Lower lobe of right lung (tissue), 2 donors: ENCODE data around the gene DUSP10. TPM values are rescaled to one million over a fixed set of nuclear protein-coding genes. Genes with fewer than 3 reads are reported as not detected.

Experiments
- ATAC-seq, 2 donors: fragments of 200-7000 bp; cut with Tn5 transposase; one replicate each; pipeline ENCODE4 v1.9.1; 2020 to 2022; ENCODE audit warnings: mild to moderate bottlenecking in 2 of 2, moderate library complexity in 2 of 2
- DNase-seq: peaks from one replicate; pipeline ENCODE4 v3.0.0-alpha.2; 2020
- H3K27ac ChIP-seq: fragments of 200-600 bp; one replicate; pipeline ENCODE4 v1.8.0; 2022
- H3K27me3 ChIP-seq: fragments of 200-600 bp; one replicate; pipeline ENCODE4 v1.8.0; 2022; ENCODE audit warnings: low read depth
- H3K36me3 ChIP-seq: fragments of 200-600 bp; one replicate; pipeline ENCODE4 v1.8.0; 2022; ENCODE audit warnings: mild to moderate bottlenecking
- H3K4me1 ChIP-seq: fragments of 200-600 bp; one replicate; pipeline ENCODE4 v1.8.0; 2022
- H3K4me3 ChIP-seq: fragments of 200-600 bp; one replicate; pipeline ENCODE4 v1.8.0; 2022; ENCODE audit warnings: mild to moderate bottlenecking
- H3K9me3 ChIP-seq: fragments of 200-600 bp; one replicate; pipeline ENCODE4 v1.8.0; 2022
- CTCF ChIP-seq: fragments of 200-600 bp; IDR thresholded peaks from one replicate; pipeline ENCODE4 v1.8.0; 2022; ENCODE audit warnings: antibody characterized with exemption, mild to moderate bottlenecking
- intact Hi-C: fragments of 100-400 bp; cut with DNase I; formaldehyde crosslinking; loops from one replicate; pipeline ENCODE4 v1.11.0; 2022
- total RNA-seq: library from RNA; stranded (reverse); fragmentation: NEBNext Ultra II Directional; extraction: Animal tissue kit (Norgen Biotek cat#: 25700); gene quantifications from one replicate; pipeline ENCODE4 v1.2.1, GENCODE V29; 2021
- donor health status: DM: no; HTN: yes; CAD: no; lungs with severe emphysema.

Gene DUSP10
- total RNA-seq, 1 donor from 2014 or later, result 8.7 TPM

GRCh38 chr1:221693087-221693486, 48.8 kb downstream of the DUSP10 start:
- Histone ChIP-seq H3K9me3 (peaks cover 5% of the 10 kb centered on the region), H3K4me1 (no peaks in the 10 kb centered on the region), H3K27me3 (no peaks in the 10 kb centered on the region), H3K27ac (no peak overlapping the region), H3K36me3 (no peaks in the 10 kb centered on the region), H3K4me3 (no peak overlapping the region)
- no peak for DNase-seq
- TF ChIP-seq CTCF, result no peak
- ATAC-seq, result no peak
- intact Hi-C loops, result no loop called here

GRCh38 chr1:221692643-221693042, 49.2 kb downstream of the DUSP10 start:
- ATAC-seq, result no peak
- H3K4me1 ChIP-seq, result no peaks in the 10 kb centered on the region
- TF ChIP-seq CTCF, result no peak
- DNase-seq, result no peak
- H3K27me3 ChIP-seq, result no peaks in the 10 kb centered on the region
- no peak overlapping the region for H3K27ac ChIP-seq
- peaks cover 5% of the 10 kb centered on the region for H3K9me3 ChIP-seq
- intact Hi-C loops, result no loop called here
- H3K4me3 ChIP-seq, result no peak overlapping the region
- H3K36me3 ChIP-seq, result no peaks in the 10 kb centered on the region

GRCh38 chr1:221691261-221691660, 50.6 kb downstream of the DUSP10 start:
- no peaks in the 10 kb centered on the region for H3K4me1 ChIP-seq
- H3K27me3 ChIP-seq, result no peaks in the 10 kb centered on the region
- DNase-seq (no peak), ATAC-seq (no peak)
- H3K9me3 ChIP-seq, result peaks cover 5% of the 10 kb centered on the region
- no peak for TF ChIP-seq CTCF
- H3K27ac ChIP-seq, result no peak overlapping the region
- intact Hi-C loops, result no loop called here
- no peak overlapping the region for H3K4me3 ChIP-seq
- no peaks in the 10 kb centered on the region for H3K36me3 ChIP-seq

GRCh38 chr1:221690858-221691257, 51.0 kb downstream of the DUSP10 start:
- no peak overlapping the region for H3K27ac ChIP-seq
- H3K4me1 ChIP-seq, result no peaks in the 10 kb centered on the region
- ATAC-seq (no peak), DNase-seq (no peak)
- H3K27me3 ChIP-seq, result no peaks in the 10 kb centered on the region
- no peaks in the 10 kb centered on the region for H3K36me3 ChIP-seq
- H3K9me3 ChIP-seq, result peaks cover 5% of the 10 kb centered on the region
- no peak overlapping the region for H3K4me3 ChIP-seq
- intact Hi-C loops, result no loop called here
- no peak for TF ChIP-seq CTCF

GRCh38 chr1:221689138-221689537, 52.8 kb downstream of the DUSP10 start:
- Histone ChIP-seq H3K27me3 (no peaks in the 10 kb centered on the region), H3K4me1 (no peaks in the 10 kb centered on the region), H3K9me3 (peaks cover 5% of the 10 kb centered on the region), H3K36me3 (no peaks in the 10 kb centered on the region), H3K27ac (no peak overlapping the region), H3K4me3 (no peak overlapping the region)
- no peak for DNase-seq
- ATAC-seq, result peak; percentile 18 to 51
- TF ChIP-seq CTCF, result no peak
- intact Hi-C loops, result no loop called here

- DNase-seq (no peak), ATAC-seq (no peak)
- no peak for TF ChIP-seq CTCF
- Histone ChIP-seq H3K36me3 (no peaks in the 10 kb centered on the region), H3K9me3 (peaks cover 4% of the 10 kb centered on the region), H3K4me3 (no peak overlapping the region), H3K27me3 (no peaks in the 10 kb centered on the region), H3K4me1 (no peaks in the 10 kb centered on the region), H3K27ac (no peak overlapping the region)
- intact Hi-C loops, result no loop called here
These were observed 53.4 kb downstream of the DUSP10 start for GRCh38 chr1:221688488-221688843.
